ENCODE results near the gene S1PR5. TPM values are rescaled to one million over a fixed set of nuclear protein-coding genes. Genes with fewer than 3 reads are reported as not detected.

The S1PR5 gene
- total and polyA plus RNA-seq, 2 of the 8 experiments (the other 6 are each of a cell fraction or from before 2014, with no cell fraction given) = 2.4 to 8.6 TPM

DNA sequence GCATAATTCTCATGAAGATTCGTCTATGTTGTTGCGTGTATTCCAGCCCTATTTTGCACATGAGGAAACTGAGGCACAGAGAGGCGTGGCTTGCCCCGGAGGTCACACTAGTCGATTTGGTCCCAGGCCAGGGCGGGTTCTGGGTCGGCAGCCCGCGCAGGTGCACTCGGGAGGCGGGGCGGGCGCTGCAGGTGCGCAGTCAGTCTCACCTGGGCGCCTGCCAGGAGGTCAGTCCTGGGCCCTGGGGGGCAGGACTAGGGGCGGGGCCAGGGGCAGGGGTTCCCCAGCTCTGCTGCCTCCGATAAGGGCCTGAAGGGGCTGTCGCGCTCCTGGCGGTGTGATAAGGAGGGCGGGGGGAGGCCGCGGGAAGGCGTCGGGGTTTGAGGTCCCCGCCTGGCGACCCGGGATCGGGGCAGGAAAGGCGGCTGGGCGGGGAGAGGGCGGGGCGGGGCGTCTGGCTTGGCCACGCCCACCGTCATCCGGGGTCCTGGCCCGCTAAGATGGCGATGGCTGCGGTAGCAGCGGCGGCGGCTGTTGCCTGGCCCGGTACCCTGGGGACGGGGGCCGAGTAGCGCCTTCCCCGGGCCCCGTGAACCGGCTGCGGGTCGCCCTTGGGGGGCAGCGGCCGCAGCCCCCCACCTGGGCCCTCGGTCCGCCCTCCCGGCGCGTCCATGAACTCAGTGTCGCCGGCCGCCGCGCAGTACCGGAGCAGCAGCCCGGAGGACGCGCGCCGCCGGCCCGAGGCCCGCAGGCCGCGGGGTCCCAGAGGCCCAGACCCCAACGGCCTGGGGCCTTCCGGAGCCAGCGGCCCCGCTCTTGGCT, 26.4 kb upstream of the S1PR5 start, which contains the start of gene ATG4D (continued):
- TF ChIP-seq RBBP5 (IDR thresholded peaks at IDR 0.05; ENCODE audit: borderline replicate concordance, low read depth, low read length) = no peak
- TF ChIP-seq CEBPB (IDR thresholded peaks at IDR 0.05; ENCODE audit: low read depth, low read length) = no peak
- TF ChIP-seq SAP30 (IDR thresholded peaks at IDR 0.05; ENCODE audit: insufficient read depth, insufficient replicate concordance, low read length) = no peak
- 0 out of 2 replicates have a peak, but pooled peaks have one; percentile 24 for TF ChIP-seq KDM1A (IDR thresholded peaks at IDR 0.05; ENCODE audit: borderline replicate concordance, low read length)
- peak; percentile 93 for TF ChIP-seq TAF1 (IDR thresholded peaks at IDR 0.05; ENCODE audit: low read depth, low read length)
- peak; percentile 17; the same call in 1 of the 2 replicates for TF ChIP-seq NRF1 (IDR thresholded peaks at IDR 0.05; ENCODE audit: low read depth, low read length)
- TF ChIP-seq FOSL1 (IDR thresholded peaks at IDR 0.05; ENCODE audit: insufficient read depth, low read depth, low read length) = no peak
- no peak for TF ChIP-seq SP4 (IDR thresholded peaks at IDR 0.05; ENCODE audit: low read length)
- TF ChIP-seq SUZ12 (IDR thresholded peaks at IDR 0.05; ENCODE audit: low read length) = no peak
- TF ChIP-seq GABPA (IDR thresholded peaks at IDR 0.05; ENCODE audit: borderline replicate concordance, insufficient read depth, low read length) = no peak
- no peak for TF ChIP-seq SIX5 (IDR thresholded peaks at IDR 0.05; ENCODE audit: low read depth, low read length)
- peak; percentile 82 for TF ChIP-seq POLR2AphosphoS5 (IDR thresholded peaks at IDR 0.05; ENCODE audit: low read depth, low read length)
- TF ChIP-seq CREB1 (IDR thresholded peaks at IDR 0.05) = no peak
- peak; percentile 35 for TF ChIP-seq ASH2L (IDR thresholded peaks at IDR 0.05; ENCODE audit: low read length)
- TF ChIP-seq TAF7 (optimal IDR thresholded peaks at IDR 0.05; ENCODE audit: borderline replicate concordance, low read depth, low read length) = peak; percentile 66

All from H1 (cell line).